Activated CD4-positive, alpha-beta memory T cell treated with anti-CD3 and anti-CD28 coated beads, Interleukin-2, amount 10 ng/mL, durations not matched to agents 7 days and 5 days (primary cell): Measurements from ENCODE around the gene TMEM250. TPM values are rescaled to one million over a fixed set of nuclear protein-coding genes. Genes with fewer than 3 reads are reported as not detected.

Experiments
- CTCF ChIA-PET: fragments of 350-600 bp; sonication (Branson Sonifier 250); formaldehyde crosslinking; loops from one replicate; lab custom pipeline; 2021; ENCODE audit warnings: antibody characterized with exemption, inconsistent platforms; lab: Charles Lee
- POLR2A ChIA-PET: fragments of 350-600 bp; sonication (Branson Sonifier 250); formaldehyde crosslinking; loops from one replicate; lab custom pipeline; 2021; ENCODE audit warnings: antibody characterized with exemption; lab: Charles Lee
- DNase-seq: peaks from one replicate; pipeline ENCODE4 v3.0.0-alpha.2; 2020
- H3K27ac Mint-ChIP-seq: one replicate; pipeline ENCODE4 v1.8.0; 2021; ENCODE audit warnings: mild to moderate bottlenecking, mixed read lengths
- H3K27me3 Mint-ChIP-seq: one replicate; pipeline ENCODE4 v1.8.0; 2021; ENCODE audit warnings: mixed read lengths
- H3K36me3 Mint-ChIP-seq: one replicate; pipeline ENCODE4 v1.8.0; 2021; ENCODE audit warnings: low read depth, mixed read lengths
- H3K4me1 Mint-ChIP-seq: one replicate; pipeline ENCODE4 v1.8.0; 2021; ENCODE audit warnings: mixed read lengths
- H3K4me3 Mint-ChIP-seq: one replicate; pipeline ENCODE4 v1.8.0; 2021; ENCODE audit warnings: mild to moderate bottlenecking, mixed read lengths
- H3K9me3 Mint-ChIP-seq: one replicate; pipeline ENCODE4 v1.8.0; 2021; ENCODE audit warnings: mixed read lengths
- total RNA-seq, 2 experiments: library from RNA; stranded (reverse); gene quantifications; one replicate each; pipeline ENCODE4 v1.2.3, GENCODE V29; 2021

Gene TMEM250
- total RNA-seq, 2 experiments from 2014 or later, result 47.0 to 49.0 TPM

- no peaks in the 10 kb centered on the region for H3K36me3 Mint-ChIP-seq
- H3K4me1 Mint-ChIP-seq, result peaks cover 3% of the 10 kb centered on the region
- no peak overlapping the region for H3K4me3 Mint-ChIP-seq
- DNase-seq, result no peak
- H3K9me3 Mint-ChIP-seq, result no peaks in the 10 kb centered on the region
- H3K27ac Mint-ChIP-seq, result no peak overlapping the region
- no peaks in the 10 kb centered on the region for H3K27me3 Mint-ChIP-seq
- ChIA-PET POLR2A (no interaction called here), CTCF (no interaction called here)
These were observed 42.6 kb downstream of the TMEM250 start for GRCh38 chr9:136075881-136076678.

- CTCF ChIA-PET, result no interaction called here
- H3K27ac Mint-ChIP-seq, result no peak overlapping the region
- no peak overlapping the region for H3K4me3 Mint-ChIP-seq
- POLR2A ChIA-PET, result no interaction called here
- no peak for DNase-seq
- H3K4me1 Mint-ChIP-seq, result peaks cover 3% of the 10 kb centered on the region
- H3K36me3 Mint-ChIP-seq, result no peaks in the 10 kb centered on the region
- no peaks in the 10 kb centered on the region for H3K27me3 Mint-ChIP-seq
- no peaks in the 10 kb centered on the region for H3K9me3 Mint-ChIP-seq
These were observed 43.4 kb downstream of the TMEM250 start for GRCh38 chr9:136075134-136075841.

GRCh38 chr9:136074706-136075105 lies 44.0 kb downstream of the TMEM250 start:
- Mint-ChIP-seq H3K27me3 (no peaks in the 10 kb centered on the region), H3K9me3 (no peaks in the 10 kb centered on the region), H3K36me3 (no peaks in the 10 kb centered on the region), H3K27ac (no peak overlapping the region), H3K4me3 (no peak overlapping the region), H3K4me1 (peaks cover 3% of the 10 kb centered on the region)
- DNase-seq, result no peak
- ChIA-PET POLR2A (no interaction called here), CTCF (no interaction called here)

Other genes starting within 250 kb of the TMEM250 start
- 10 to 100 TPM; 20.9 to 22.0 TPM for gene CAMSAP1, start 211.3 kb downstream of the TMEM250 start, total RNA-seq
- 10 to 100 TPM; 28.1 to 29.5 TPM for gene UBAC1, start 157.5 kb downstream of the TMEM250 start, total RNA-seq
- gene NACC2, start 23.6 kb downstream of the TMEM250 start, total RNA-seq, result 1 to 10 TPM; 8.1 to 8.7 TPM
- under 1 TPM in 1 of 2 experiments, not detected in 1; 0.08 TPM for gene LHX3, start 86.3 kb upstream of the TMEM250 start, total RNA-seq
- gene QSOX2, start 126.9 kb upstream of the TMEM250 start, total RNA-seq, result 10 to 100 TPM; 12.4 to 13.4 TPM
- gene CCDC187, start 185.2 kb upstream of the TMEM250 start, total RNA-seq, result not detected
- 1 to 10 TPM; 6.0 to 6.5 TPM for gene GPSM1, start 208.7 kb upstream of the TMEM250 start, total RNA-seq
- 10 to 100 TPM; 11.5 TPM for gene DNLZ, start 244.9 kb upstream of the TMEM250 start, total RNA-seq